Subcutaneous abdominal adipose tissue (tissue), 5 donors: ENCODE results near the gene SLC24A4.

Experiments
- H3K27ac ChIP-seq: one replicate; pipeline ENCODE4 v1.7.0; 2013; ENCODE audit warnings: low read depth, mild to moderate bottlenecking, inconsistent platforms, low read length, moderate library complexity
- H3K27me3 ChIP-seq, 5 donors: one replicate each; pipeline ENCODE4 v1.7.0; 2013; ENCODE audit warnings: low read length in 5 of 5, inconsistent platforms in 1 of 5; ENCODE audit not compliant: control insufficient read depth in 5 of 5, insufficient read depth in 4 of 5
- H3K36me3 ChIP-seq, 5 donors: one replicate each; pipeline ENCODE4 v1.7.0; 2013; ENCODE audit warnings: low read length in 5 of 5; ENCODE audit not compliant: control insufficient read depth in 5 of 5, insufficient read depth in 5 of 5
- H3K4me1 ChIP-seq, 5 donors: one replicate each; pipeline ENCODE4 v1.7.0; 2013; ENCODE audit warnings: low read length in 5 of 5, mild to moderate bottlenecking in 3 of 5, moderate library complexity in 1 of 5; ENCODE audit not compliant: control insufficient read depth in 5 of 5, insufficient read depth in 5 of 5
- H3K4me3 ChIP-seq, 5 donors: one replicate each; pipeline ENCODE4 v1.7.0; 2013; ENCODE audit warnings: low read length in 5 of 5, low read depth in 1 of 5
- H3K9ac ChIP-seq, 5 donors: one replicate each; pipeline ENCODE4 v1.7.0; 2013; ENCODE audit warnings: low read length in 5 of 5, mild to moderate bottlenecking in 4 of 5, moderate library complexity in 3 of 5
- H3K9me3 ChIP-seq, 5 donors: one replicate each; pipeline ENCODE4 v1.7.0; 2013; ENCODE audit warnings: low read length in 5 of 5; ENCODE audit not compliant: control insufficient read depth in 5 of 5
- donor health status: healthy.
- donor health status: healthy.
- donor health status: healthy.
- donor health status: healthy.
- donor health status: healthy.

Gene SLC24A4

DNA sequence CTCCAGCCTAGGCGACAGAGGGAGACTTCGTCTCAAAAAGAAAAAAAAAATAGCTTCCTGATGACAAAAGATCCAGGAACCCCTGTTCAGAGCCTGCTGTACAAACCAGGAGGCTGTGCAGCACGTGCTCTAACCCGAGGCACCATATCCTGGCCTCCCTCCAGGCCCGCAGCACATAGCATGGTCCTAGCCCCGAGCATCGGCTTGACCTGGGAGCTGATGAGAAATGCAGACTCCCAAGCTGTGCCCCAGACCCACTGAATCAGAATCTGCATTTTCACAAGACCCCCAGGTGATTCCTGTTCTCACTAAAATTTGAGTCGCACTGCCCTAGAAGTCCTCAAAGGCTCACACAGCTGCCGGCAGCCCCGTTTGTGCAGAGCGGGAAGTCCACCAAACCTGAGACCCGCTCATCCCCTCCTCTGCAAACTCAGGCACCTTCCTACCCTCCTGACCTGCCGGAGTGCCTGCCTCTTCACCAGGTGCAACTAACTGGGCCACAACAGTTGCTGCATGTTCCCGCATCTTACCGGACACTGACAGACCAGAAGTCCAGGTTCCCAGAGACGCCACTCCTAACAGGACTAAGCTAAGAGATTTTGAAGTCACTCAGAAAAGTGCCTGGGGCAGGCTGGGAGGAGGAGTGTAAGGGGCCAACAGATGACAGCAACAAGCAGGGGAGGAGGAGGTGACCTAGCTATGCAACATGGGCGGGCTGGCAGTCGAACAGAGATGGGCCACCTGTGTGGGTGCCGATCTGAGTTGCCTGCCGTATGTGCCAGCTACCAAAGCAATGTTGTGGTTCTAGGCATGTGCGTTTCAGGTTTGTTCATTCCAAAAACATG lies 166.7 kb downstream of the SLC24A4 start:
- H3K9me3 ChIP-seq = no peaks in the 10 kb centered on the region
- no peaks in the 10 kb centered on the region for H3K36me3 ChIP-seq
- peaks cover 6 to 52% (median 36%) of the 10 kb centered on the region in 5 donors for H3K4me1 ChIP-seq
- H3K4me3 ChIP-seq = no peak overlapping the region
- H3K27ac ChIP-seq = peak overlapping the region; percentile 50
- H3K27me3 ChIP-seq = peaks cover 0 to 2% (median 0%) of the 10 kb centered on the region in 5 donors
- no peak overlapping the region for H3K9ac ChIP-seq

DNA sequence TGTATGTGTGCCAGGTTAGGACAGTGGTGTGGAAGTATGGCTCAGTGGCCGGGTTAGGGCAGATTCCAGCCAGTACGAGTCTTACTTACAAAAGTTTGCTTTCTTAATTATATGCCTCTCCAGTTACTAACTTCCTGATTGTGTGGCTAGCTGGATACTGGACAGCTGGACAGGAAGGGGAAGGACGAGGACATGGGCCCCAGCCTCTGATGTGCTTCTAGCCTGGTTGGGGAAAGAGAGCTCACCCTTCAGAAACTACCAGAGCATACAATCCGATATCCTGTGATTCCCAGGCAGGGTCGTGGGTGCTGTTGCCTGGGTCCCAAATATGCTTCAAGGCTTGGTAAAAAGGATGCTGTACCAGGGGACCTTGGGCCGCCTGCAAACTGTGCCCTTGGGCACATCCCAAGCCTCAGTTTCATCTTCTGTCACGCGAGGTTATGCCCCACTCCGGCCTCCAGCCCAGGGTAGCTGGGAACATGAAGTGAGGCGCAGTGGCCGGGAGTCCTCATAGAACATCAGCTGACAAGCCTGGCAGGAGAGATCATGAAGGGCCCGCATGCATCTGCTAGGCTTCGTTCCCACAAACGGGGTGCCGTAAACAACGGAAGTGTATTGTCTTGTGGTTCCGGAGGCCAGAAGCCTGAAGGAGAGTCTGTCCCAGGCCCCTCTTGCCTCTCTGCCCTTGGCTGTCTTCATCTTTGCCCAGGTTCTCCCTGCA lies 167.4 kb downstream of the SLC24A4 start:
- peaks cover 6 to 52% (median 38%) of the 10 kb centered on the region in 5 donors for H3K4me1 ChIP-seq
- H3K9me3 ChIP-seq = no peaks in the 10 kb centered on the region
- no peaks in the 10 kb centered on the region for H3K36me3 ChIP-seq
- peak overlapping the region; percentile 50 for H3K27ac ChIP-seq
- H3K4me3 ChIP-seq = no peak overlapping the region
- peaks cover 0 to 2% (median 0%) of the 10 kb centered on the region in 5 donors for H3K27me3 ChIP-seq
- H3K9ac ChIP-seq = no peak overlapping the region

DNA sequence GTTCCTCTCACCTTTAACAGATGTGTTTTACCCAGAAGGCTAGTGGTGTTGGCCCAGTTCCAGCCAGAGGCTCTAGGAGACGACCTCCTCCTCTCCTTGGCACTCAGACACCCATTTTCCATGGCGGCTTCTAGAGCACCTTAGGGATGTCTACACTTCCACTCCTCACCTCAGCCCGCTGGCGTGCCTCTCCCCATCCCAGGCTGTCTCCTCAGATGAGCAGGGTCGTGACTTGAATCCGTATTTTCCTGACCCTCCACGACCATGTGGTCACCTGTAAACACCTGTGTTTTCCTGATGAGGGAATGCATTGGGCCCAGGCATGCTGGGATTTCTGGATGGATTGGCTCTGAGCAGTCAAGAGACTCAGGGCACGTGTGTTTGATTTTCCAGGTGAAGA lies 168.8 kb downstream of the SLC24A4 start:
- Histone ChIP-seq H3K27ac (peak overlapping the region; percentile 23), H3K36me3 (no peaks in the 10 kb centered on the region), H3K9me3 (no peaks in the 10 kb centered on the region), H3K9ac (no peak overlapping the region), H3K27me3 (peaks cover 0 to 2% (median 0%) of the 10 kb centered on the region in 5 donors), H3K4me1 (peaks cover 6 to 52% (median 41%) of the 10 kb centered on the region in 5 donors), H3K4me3 (peak overlapping the region in 1 of 5 donors; percentile 9)

DNA sequence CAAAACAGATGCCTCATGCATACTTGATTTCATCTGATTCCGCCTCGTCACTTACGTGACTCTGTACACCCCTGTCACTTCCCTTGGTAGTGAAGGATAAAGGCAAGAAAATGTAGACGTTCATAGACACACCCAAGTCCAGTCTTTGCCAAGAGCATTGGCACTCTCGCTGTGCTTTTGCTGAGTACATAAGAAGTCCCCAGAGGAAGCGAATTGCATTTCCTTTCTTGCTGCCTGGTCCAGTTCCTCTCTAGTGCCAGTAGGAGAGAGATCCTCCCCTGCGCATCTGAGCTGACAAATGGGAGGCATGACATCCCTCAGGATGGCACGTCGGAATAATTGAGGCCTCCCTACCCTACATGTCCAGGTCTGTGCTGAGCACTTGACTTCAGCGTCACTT lies 169.3 kb downstream of the SLC24A4 start:
- Histone ChIP-seq H3K4me1 (peaks cover 6 to 48% (median 40%) of the 10 kb centered on the region in 5 donors), H3K9me3 (no peaks in the 10 kb centered on the region), H3K9ac (no peak overlapping the region), H3K27ac (peak overlapping the region; percentile 23), H3K4me3 (no peak overlapping the region), H3K36me3 (no peaks in the 10 kb centered on the region), H3K27me3 (peaks cover 0 to 2% (median 0%) of the 10 kb centered on the region in 5 donors)

DNA sequence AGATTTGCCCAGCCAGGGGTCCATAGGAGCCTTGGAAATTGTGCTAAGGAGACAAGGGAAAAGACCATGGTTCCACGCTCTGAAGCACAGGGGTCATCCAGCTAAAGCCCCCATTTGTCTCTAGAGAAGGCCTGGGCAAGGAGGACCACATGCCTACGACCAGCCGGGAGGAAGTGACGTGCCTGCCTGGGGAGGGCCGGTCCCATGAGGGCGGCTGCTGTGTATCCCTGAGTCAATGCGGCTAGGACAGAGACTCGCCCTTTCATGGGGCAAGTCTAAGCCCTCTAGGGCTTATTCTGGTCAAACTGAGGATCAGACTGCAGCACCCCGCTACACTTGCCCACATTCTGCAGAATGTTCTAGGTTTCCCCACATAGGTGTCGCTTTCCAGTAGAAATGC lies 170.1 kb downstream of the SLC24A4 start:
- no peak overlapping the region for H3K9ac ChIP-seq
- no peaks in the 10 kb centered on the region for H3K36me3 ChIP-seq
- no peaks in the 10 kb centered on the region for H3K9me3 ChIP-seq
- H3K4me1 ChIP-seq = peaks cover 6 to 41% (median 34%) of the 10 kb centered on the region in 5 donors
- H3K27ac ChIP-seq = peak overlapping the region; percentile 23
- peaks cover 0 to 4% (median 0%) of the 10 kb centered on the region in 5 donors for H3K27me3 ChIP-seq
- H3K4me3 ChIP-seq = no peak overlapping the region

DNA sequence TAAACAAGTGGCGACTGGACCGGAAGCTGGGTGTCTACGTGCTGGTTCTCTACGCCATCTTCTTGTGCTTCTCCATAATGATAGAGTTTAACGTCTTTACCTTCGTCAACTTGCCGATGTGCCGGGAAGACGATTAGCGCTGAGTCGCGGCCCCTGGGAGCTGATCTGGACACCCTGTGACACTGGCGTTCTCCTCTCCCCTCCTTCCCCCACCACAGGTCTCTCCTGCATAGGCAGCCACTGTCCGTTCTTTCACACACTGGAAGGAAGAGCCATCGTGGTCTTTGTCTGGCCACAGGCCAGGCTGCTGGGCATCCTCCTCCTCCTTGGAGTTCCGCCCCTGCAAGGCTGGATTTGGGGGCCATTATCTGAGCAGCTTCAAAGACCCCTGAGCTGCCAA lies 170.5 kb downstream of the SLC24A4 start:
- H3K4me3 ChIP-seq = no peak overlapping the region
- no peaks in the 10 kb centered on the region for H3K36me3 ChIP-seq
- no peak overlapping the region for H3K27ac ChIP-seq
- no peaks in the 10 kb centered on the region for H3K9me3 ChIP-seq
- peaks cover 6 to 41% (median 34%) of the 10 kb centered on the region in 5 donors for H3K4me1 ChIP-seq
- no peak overlapping the region for H3K9ac ChIP-seq
- H3K27me3 ChIP-seq = peaks cover 0 to 4% (median 0%) of the 10 kb centered on the region in 5 donors

DNA sequence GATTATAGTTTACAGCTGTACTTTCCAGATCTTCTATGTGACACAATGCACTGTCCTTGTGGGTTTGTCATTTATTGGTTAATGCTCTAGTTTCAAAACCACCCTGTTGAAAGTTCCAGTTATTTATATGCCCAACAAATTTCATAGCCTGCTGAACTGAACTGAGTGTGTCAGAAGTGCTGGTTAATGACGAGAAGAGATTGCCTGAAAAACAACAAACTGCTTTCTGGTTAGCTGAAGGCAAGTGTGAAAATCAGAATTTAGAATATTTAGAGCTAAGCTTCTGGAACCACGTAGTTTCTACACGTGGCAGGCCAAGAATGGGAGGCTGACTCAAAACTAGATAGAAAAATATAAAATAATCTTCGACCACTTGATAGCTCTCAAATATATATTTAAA lies 171.5 kb downstream of the SLC24A4 start:
- Histone ChIP-seq H3K4me1 (peaks cover 6 to 38% (median 26%) of the 10 kb centered on the region in 5 donors), H3K9me3 (no peaks in the 10 kb centered on the region), H3K9ac (no peak overlapping the region), H3K4me3 (no peak overlapping the region), H3K27me3 (peaks cover 0 to 4% (median 0%) of the 10 kb centered on the region in 5 donors), H3K27ac (no peak overlapping the region), H3K36me3 (no peaks in the 10 kb centered on the region)

DNA sequence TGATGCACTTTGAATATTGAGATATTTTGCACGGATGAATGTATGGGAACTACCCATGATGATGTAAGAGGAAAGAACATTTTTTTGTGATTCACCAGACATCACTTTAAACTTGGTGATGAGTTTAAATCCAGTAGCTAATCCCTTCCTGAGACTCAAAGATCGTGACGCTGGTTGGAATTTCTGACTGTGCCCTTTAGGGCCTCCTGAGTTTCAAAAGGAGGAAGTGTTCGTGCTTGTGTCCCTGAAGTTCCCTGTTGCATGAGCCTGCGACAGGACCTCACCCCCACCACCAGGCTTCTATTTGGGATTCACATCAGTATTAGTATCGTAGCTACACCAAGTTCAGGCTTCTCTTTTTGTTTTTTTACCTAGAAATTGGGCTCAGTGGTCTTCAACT lies 172.1 kb downstream of the SLC24A4 start:
- H3K27ac ChIP-seq = no peak overlapping the region
- H3K9me3 ChIP-seq = no peaks in the 10 kb centered on the region
- peaks cover 0 to 4% (median 0%) of the 10 kb centered on the region in 5 donors for H3K27me3 ChIP-seq
- H3K9ac ChIP-seq = no peak overlapping the region
- no peak overlapping the region for H3K4me3 ChIP-seq
- H3K36me3 ChIP-seq = no peaks in the 10 kb centered on the region
- peaks cover 4 to 33% (median 21%) of the 10 kb centered on the region in 5 donors for H3K4me1 ChIP-seq

DNA sequence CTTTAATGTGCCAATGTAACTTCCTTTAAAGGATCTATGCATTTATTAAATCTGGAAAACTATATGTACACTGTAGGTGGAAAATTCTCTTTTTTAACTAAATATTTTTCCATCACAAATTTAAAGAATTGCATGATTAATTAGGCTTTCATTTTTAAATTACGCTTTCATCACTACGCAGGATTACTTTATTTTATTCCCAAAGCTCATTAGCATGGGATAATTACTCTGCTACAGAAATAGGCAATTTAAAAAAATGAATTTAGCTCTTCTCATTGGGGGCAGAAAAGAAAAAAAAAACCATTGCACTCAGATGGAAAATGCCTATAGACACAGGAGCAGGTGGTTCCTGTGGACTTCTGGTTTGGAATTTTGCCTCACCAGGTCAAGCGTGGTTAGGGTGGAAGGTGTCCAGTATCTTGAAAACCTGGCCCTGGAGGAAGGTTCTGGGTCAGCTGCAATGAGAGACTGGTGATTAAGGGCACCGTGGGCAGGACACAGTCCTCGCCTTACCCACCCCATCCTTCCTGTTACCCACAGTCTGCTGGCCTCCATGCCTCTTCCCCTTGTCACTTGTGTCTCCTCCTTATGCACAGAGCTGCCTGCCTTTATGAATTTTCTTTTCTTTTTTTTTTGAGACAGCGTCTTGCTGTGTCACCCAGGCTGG lies 173.4 kb downstream of the SLC24A4 start:
- Histone ChIP-seq H3K4me1 (peaks cover 0 to 23% (median 13%) of the 10 kb centered on the region in 5 donors), H3K27me3 (peaks cover 0 to 4% (median 0%) of the 10 kb centered on the region in 5 donors), H3K9me3 (no peaks in the 10 kb centered on the region), H3K36me3 (no peaks in the 10 kb centered on the region), H3K9ac (no peak overlapping the region), H3K27ac (no peak overlapping the region), H3K4me3 (no peak overlapping the region)
